GM10266 (cell line): ENCODE data around the gene GRIK1.

ENCODE experiments used
- DNase-seq: peaks from one replicate; pipeline ENCODE4 v3.0.0; 2012; ENCODE audit errors: extremely low spot score
- TF ChIP-seq, protein P1 (sequence below): IDR thresholded peaks from 2 replicates; pipeline ENCODE4 v1.5.1; 2012; ENCODE audit warnings: mild to moderate bottlenecking, low read depth; ENCODE audit not compliant: control insufficient read depth, insufficient read depth; ENCODE audit errors: missing control alignments

The GRIK1 gene

DNA sequence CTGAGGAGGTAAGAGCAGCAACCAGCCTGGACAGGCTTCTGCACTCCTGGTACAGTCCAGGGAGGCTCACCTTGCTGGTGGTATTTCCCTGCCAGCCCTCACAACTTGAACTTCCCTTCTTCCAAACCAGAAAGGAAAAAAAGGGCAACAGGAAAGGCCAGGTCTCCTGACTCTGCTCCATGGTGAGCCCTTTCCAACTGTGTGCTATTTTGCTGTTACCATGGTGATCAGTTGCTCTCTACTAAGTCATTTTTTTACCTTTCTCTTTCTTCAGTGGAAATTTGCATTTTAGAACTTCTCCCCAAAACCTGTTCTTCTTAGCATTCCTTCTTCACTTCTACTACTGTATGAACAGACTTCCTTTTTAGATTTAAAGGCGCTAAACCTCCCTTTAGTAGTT, 164.3 kb downstream of the GRIK1 start:
- DNase-seq, result no peak
- TF ChIP-seq, protein P1, sequence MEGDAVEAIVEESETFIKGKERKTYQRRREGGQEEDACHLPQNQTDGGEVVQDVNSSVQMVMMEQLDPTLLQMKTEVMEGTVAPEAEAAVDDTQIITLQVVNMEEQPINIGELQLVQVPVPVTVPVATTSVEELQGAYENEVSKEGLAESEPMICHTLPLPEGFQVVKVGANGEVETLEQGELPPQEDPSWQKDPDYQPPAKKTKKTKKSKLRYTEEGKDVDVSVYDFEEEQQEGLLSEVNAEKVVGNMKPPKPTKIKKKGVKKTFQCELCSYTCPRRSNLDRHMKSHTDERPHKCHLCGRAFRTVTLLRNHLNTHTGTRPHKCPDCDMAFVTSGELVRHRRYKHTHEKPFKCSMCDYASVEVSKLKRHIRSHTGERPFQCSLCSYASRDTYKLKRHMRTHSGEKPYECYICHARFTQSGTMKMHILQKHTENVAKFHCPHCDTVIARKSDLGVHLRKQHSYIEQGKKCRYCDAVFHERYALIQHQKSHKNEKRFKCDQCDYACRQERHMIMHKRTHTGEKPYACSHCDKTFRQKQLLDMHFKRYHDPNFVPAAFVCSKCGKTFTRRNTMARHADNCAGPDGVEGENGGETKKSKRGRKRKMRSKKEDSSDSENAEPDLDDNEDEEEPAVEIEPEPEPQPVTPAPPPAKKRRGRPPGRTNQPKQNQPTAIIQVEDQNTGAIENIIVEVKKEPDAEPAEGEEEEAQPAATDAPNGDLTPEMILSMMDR, result no peak

GRCh38 chr21:29771491-29772066, 168.2 kb downstream of the GRIK1 start:
- DNase-seq, result no peak
- TF ChIP-seq, protein P1, result no peak

DNA sequence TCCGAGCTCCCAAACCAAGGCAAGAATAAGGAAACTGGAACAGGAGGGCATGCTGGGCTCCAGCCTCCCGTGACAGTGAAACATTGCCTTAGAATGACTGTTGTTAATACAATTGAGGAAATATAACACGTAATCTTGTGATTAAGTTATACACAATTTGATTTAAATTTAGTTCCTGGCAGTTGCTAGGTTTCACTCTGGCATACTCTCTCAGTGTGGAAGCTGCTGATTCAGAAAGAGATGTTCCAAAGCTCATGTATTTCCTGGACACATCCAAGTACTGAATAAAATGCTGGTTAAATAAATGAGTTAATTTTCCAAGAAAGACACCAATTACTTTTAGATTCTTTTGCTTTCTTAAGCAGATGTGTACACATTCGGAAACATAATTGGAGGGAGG, 176.1 kb downstream of the GRIK1 start:
- TF ChIP-seq, protein P1, result no peak
- no peak for DNase-seq

- no peak for DNase-seq
- TF ChIP-seq, protein P1, result no peak
These were observed 177.2 kb downstream of the GRIK1 start for GRCh38 chr21:29762570-29763082.

DNA sequence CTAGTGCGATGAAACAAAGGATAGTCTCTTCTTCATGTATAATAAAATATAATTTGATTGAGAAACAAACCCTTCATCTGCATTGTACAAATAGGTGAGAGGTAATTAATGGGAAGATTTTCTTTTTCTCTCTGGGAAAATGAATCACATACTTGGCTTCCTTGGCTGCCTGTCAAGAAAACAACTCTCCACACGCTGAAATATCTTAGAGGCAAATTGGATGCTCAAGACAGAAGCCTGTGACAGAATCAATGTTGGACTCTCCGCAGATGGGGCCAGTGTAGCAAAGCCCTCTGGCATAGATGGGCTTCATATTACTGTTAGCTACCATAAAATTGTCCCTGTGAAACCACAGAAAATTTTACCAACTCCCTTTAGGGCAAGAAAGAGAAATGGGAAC, 186.6 kb downstream of the GRIK1 start:
- TF ChIP-seq, protein P1, result no peak
- DNase-seq, result no peak

DNA sequence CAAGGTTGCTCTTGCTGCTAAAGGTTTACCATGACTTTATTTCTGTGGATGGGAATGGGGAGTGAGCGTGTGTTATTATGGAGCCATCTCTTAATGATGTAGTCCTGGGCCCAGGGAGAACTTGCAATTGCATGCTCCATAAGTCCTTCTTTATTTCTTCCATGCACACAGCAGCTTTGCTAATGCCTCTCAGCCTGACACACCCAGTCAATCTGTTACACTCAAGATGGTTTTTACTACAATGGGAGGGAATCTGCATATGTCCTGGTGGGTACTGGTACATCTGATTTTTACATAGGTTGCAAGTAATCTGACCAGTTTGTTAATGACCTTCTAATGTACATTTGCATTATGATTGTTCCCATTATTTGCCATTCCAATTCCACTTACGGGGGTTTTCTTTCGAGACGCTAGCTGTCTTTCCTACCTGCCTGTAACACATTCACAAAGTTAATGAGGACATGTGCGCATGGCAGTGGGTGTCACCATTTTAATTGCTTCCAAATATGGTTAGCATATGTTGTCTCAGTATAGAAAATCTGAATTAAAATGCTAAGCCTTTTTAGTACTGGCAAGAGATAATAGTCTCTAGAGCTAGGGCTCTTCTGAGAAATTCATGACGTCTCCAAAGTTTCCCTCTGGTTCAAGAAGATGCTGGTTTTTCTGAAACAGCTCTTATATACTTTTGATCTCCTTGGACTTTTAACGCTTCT, 188.2 kb downstream of the GRIK1 start:
- TF ChIP-seq, protein P1, result no peak
- DNase-seq, result no peak

DNA sequence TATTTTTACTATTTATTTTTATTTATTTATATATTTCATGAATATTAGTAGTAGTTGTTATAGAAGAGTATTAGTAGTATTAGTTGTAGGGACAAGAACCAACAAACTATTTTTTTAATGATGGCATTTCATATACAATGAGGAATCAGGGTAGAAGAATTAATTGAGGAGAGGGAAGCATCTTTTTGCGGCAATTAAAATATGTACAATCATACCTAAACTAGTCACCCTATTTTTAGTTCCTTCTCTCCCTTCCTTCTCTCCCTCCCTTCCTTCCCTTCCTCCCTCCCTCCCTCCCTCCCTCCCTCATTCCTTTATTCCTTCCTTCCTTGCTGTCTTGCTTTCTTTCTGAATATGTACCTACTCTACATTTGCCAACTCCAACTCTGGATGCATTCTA, 189.8 kb downstream of the GRIK1 start:
- no peak for DNase-seq
- TF ChIP-seq, protein P1, result no peak
